NCI-H2227 treated with DMSO at 0.1 percent for 48 hours (cell line): ENCODE data around the gene SYNM.

Source experiments
- DNase-seq: peaks from one replicate; lab custom pipeline; 2025; lab: John Stamatoyannopoulos, UW

The SYNM gene

DNA sequence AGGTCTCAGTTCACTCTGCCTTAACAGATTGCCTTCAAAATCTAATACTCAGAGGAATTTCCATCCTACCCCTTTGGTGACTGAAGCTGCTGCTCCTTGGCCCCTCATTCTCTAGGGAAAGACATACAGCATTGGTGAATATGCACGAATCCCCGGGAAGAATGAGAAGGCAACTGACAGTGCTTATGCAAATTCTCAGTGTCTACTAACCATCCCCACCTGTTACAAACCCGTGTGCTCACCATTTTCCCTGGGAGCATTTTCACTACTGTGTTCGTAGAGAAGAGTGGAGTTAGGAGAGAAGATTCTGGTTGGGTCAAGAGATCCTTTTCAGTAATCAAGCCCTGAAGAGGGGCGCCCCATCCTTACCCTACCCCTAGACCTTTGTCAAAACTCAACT is 37.7 kb downstream of the SYNM start:
- DNase-seq, result peak; percentile 13

DNA sequence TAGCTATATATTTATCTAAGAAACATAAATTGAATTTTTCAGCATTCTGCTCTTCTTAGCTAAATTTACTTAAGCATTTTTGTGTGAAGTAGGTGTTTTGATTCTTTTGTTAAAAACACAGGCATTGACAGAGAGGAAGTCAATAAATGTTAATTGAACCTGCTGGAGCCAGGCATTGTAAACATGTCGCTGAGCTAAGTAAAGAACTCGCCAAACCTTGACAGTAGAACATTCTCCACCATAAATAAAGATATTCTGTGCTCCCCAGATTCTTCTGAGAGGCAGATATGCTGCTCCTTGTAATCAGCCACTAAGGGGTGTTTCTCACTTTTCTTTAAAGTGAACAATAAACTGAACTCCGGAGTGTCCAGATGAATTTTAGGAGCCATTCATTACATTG is 38.4 kb downstream of the SYNM start:
- no peak for DNase-seq

DNA sequence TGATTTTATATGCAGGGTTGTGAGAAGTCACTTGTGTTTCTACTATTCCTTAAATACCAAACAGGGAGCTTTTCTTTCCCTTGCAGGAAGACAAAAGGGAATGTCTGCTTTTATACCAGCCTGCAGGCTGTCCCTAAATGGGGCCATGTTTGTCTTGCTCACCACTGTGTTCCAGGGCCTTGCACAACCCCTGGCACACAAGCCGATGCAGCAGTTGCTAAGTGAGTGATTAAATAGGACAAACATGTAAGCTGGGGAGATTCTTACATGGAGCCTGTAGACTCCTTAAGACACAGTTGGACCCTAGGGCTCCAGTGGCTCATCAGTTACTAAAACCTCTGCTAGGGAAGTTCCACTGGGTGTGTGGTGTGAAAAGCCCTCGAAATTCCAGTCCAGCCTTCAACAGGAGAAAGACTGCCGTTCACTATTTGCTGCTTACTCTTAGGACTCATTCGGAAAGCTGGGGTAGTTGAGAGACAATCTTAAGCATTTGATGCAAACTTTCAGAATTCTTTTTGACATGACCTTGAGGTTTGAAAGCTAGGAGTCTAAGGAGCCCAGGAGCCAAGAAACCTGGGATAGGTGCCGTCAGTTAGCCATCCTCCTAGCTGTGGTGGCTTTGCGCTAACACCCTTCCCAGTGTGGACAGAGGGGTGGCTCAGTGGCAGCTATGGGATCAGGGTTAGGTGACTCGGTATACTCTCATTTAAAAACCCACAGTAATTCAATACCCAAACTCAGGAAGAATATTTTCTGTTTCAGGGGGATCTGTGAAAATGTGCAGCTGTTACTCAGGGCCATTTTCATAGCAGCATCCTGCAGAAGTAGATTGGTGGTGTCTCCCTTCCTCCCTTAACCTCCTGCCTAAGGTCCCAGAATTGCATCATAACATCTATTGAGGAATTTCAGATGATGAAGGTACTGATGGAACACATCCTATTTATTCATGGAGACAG is 39.1 kb downstream of the SYNM start:
- DNase-seq, result no peak

DNA sequence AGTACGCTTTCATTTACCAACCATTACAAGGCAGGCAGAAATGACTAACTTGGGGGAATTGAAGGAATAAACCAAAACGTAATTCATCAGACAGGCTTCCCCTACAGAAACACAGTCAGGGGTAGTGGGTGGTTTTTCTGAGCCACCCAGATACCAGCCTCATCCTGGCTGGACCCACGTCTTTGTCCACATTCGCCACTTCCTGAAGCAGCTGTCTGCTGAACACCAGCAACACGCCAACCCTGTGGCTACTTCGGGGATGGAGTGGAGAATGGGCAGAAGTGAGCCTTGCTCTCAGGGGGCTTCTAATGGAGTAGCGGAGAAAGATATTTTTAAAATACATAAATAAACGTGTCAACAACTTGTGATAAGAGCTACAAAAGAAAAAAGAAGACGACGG is 40.1 kb downstream of the SYNM start:
- no peak for DNase-seq

DNA sequence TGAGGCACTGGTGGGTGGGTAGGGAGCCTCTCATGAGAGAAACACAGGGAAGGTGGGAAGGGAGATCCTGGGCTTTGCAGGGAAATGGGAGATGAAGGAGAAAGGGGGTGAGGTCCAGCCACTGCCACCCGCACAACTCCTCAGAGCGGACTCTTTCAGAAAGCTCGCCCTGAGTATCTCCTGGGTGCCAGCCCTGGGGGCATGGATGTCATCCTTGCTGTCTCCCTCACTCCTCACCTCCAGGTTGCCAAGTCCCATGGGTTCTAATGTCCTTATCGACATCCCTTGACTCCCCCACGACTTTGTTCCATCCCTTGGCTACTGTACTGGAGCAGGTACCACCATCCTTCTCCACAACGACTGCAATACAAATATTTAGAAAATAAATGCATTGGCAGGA is 40.9 kb downstream of the SYNM start:
- DNase-seq, result no peak

DNA sequence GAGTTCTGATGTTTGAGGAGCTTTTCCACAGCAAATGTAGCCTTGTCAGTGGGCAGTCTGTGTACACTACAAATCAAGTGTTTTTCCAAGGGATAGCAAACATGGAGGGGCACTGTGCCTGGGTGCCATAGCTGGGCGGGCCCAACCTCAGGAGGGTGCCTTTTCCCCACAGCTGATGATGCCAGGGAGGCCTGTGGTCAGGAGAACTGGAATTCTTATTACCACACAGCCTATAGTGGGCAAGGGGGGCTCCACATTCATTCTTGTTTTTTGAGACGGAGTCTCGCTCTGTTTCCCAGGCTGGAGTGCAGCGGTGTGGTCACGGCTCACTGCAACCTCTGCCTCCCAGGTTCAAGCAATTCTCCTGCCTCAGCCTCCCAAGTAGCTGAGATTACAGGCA is 41.8 kb downstream of the SYNM start:
- no peak for DNase-seq

DNA sequence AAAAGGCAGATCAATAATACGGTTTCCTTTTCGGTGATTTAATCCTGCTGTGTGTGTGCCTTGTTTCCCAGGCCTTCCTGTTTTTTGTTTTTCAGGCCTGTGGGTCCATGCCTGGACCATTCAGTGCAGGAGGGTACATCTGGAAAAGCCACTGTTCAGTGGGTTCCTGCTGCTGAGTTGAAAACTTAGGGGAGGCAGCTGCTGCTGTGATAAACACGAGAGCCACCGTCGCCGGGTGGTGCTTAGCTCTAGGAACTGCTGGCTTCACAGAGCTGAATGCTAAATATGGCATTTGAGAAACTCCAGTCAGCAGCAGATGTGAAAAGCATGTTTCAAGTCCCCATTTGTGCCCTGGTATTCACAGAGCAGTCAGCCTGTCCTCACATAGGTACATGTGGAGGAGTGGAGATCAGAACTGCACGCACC is 44.0 kb downstream of the SYNM start:
- DNase-seq, result no peak

DNA sequence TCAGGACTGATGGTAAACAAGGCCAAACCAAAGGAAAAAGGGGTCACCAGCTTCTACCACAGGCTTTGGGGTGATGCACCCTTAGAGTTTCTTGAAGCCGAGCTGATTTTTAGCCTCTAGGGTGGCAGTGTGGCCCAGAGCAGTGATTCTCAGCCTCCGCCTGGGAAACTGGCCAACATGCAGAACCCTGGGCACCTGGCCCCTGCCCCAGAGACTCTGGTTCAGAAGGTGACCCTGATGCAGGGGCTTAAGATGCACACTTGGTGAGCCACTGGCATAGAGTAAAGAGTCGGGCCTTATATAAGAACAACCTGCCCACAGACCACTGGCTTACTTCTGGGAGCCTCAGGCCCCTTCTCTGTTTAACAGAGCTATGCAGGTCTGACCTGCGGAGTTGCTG is 44.5 kb downstream of the SYNM start:
- DNase-seq, result no peak

DNA sequence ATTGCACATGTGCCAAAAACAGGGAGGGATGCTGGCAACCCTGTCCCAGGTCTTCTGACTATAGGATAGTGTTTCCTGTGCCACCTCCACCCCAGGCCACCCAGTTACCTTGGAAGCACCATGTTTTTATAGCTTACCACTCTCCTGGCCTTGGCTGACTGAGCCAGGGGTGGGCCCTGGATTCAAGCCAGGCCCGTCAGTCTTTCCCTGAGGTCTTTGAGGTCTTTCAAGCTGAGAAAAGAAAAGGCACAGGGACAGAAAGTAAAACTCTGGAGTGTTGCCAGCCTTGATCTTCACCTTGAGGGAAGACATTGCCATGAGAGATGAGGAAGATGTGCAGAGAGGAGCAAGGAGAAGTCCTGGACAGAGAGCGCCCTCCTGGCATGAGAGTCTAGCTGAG is 46.3 kb downstream of the SYNM start:
- no peak for DNase-seq

DNA sequence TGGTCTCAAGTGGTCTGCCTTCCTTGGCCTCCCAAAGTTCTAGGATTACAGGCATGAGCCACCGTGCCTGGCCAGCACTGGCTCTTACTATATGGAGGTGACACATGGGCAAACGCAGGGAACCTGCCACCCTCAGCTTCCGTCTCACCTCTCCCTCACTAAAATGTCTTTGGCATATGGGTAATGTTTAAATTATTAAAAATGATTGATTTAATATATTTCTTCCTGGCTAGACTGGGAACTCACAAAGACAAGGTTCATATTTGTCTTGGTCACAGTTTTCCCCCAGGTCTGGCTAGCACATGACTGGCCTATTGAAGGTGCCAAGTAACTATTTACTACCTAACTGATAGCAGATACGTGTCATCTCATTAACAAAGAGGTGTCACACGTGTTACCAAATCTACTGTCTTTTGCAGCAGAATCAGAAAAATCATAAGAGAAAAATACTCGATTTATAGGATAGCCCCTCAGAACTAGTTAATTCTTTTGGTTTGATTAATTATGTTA is 48.2 kb downstream of the SYNM start:
- DNase-seq, result no peak

DNA sequence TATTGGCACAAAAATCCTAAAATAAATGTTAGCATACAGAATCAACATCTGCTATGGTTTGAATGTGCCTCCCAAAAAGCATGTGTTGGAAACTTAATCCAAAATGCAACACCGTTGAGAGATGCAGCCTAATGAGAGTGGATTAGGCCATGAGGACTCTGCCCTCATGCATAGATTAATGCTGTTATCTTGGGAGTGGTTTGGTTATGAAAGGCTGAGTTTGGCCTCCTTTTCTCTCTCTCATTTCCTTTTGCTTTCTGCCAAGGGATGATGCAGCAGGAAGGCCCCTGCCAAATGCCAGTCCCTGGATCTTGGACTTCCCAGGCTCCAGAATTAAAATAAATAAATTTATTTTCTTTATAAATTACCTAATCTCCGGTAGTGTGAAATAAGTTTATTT is 49.4 kb downstream of the SYNM start:
- DNase-seq, result no peak

DNA sequence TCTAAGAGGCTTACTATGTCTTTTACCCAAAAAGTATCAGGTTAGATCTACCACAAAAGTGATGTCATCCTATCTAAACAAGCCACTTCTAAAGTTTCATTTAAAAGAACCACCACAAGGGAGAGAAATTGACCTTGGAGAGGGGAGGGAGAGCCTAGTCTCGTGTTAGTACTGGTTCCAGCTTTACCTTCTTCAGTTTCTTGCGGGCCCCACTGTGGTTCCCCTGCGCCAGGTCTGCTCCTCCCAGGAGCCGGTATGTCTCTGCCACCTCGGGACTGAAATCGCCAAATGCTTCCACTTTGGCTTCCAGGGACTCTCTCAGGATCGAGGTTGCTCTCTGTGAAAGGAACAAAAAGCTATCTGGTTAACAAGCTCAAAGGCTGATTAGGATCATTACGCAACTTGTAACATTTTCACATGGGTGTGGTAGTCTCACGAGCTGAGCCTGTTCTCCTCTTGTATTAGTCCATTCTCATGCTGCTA is 51.1 kb downstream of the SYNM start:
- DNase-seq, result no peak

DNA sequence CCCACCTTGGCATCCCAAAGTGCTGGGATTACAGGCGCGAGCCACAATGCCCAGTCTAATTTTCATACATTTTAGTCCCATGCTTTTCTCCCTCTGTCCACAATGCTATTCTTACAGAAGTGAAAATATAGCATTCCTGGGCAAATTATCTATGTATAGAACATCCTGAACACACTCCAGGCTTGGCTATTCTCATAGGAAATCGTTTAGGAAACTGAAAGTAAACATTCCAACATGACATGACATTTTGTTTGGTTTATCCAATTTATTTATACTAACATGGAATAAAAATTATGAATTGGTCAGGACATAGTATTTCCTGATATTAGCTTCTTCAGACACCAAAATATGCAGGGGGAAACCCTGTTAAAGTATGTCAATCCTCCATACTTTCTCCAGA is 52.6 kb downstream of the SYNM start:
- no peak for DNase-seq

DNA sequence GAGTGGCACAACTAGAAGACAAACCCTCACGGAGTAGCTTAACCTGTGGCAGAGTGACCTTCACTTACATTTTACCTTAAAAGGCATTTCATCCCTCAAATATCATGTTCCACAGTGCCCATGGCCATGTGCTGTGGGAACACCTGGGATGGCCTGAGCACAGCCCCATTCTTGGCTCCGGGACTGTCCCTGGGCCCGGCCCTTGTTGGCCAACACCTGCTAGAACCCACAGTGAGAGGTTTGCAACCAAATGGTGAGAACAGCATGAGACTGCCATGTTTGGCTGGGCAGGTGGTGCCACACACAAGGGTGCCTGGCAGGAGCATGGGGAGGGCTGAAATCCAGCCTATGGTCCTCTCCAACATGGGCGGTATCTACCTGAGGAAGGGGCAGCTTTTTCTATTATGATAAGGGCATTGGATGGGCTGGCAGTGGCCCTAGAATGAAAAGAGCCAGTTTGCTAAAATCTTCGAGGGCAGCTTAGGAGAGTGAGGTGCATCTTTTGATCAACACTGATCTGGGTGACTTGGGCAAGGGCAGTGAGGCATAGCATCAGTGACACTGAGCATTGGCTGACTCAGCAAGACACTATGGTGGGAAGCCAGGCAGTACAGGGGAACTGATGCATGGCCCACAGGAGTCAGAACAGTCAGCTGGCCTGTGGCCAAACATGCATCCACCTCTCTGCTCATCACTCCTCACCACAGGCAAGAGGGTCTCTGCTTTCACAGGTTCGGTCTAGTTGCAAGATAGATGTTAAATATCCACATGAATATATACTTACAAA is 53.9 kb downstream of the SYNM start:
- no peak for DNase-seq

DNA sequence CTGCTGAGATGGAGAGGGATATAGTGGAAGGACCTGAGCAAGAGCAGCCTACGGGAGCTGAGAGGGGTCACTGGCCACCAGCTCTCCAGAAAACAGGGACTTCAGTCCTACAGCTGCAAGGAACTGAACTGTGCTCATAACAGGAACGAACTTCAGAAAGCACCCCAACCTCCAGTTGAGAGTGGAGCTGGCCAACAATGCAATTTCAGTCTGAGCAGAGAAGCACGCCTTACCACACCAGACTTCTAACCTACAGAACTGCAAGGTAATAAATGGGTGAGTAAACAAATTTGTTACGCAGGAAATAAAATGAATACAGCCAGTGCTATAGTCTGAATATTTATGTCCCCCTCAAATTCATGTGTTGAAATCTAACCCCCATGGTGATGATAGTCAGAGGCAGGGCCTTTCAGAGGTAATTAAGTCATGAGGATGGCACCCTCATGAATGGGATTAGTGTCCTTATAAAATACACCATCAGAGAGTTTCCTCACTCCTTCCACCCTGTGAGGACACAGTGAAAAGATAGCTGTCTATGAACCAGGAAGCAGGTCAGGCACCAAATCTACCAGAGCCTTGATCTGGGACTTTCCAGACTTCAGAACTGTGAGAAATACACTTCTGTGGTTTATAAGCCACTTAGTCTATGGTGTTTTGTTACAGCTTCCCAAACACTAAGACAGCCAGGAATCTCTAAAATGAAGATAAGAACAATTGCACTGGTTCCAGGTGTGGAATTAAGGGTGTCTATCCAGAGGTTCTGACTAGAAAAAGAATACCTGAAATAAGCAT is 58.6 kb downstream of the SYNM start:
- no peak for DNase-seq

DNA sequence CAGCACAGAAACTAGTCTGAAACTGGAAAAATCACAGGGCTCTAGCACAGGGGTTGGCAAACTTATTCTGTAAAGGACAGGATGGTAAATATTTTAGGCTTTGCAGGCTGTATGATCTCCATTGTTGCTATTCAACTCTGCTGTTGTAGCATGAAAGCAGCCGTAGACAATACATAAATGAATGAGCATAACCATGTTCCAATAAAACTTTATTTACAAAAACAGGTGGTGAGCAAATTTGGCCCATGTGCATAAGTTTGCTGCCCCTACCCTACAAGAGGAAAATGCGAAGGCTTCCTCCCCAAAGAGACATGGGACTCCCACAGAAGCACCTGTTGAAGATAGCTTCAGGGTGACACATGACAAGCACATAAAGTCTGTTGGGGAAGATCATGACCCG is 59.2 kb downstream of the SYNM start:
- DNase-seq, result no peak

DNA sequence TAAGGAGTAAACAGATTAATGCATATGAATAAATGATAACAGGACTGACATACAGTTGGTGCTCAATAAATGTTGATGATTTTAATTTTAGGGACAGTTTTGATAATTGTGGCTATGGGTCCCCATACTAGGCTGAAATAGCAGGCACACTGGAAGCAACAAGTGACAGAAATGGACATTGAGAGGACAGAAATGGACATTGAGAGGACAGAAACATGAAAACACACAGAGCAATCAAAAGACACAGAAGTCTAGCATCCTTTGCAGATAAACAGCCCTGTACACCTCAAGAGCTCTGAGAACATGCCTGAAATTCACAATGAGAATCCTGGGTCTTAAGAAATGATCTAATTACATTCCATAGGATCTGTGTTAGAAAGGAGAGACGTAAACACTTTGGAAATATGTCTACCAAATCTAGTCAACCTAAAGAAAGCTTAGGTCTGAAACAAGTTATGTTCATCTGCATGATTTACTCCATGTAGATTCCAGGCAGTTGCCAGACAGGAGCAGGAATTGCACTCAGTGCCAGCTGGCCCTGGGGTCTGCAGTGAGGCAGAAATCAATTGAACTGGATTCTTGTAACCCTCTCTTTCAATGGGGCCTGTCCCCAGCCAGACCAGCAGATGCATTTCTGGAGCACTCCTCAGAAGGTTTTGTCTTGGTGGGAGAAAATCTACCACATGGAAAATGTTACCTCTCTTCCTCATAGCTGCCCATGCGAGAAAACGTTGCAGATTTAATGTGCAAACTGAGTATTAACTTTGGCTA is 60.3 kb downstream of the SYNM start:
- no peak for DNase-seq

DNA sequence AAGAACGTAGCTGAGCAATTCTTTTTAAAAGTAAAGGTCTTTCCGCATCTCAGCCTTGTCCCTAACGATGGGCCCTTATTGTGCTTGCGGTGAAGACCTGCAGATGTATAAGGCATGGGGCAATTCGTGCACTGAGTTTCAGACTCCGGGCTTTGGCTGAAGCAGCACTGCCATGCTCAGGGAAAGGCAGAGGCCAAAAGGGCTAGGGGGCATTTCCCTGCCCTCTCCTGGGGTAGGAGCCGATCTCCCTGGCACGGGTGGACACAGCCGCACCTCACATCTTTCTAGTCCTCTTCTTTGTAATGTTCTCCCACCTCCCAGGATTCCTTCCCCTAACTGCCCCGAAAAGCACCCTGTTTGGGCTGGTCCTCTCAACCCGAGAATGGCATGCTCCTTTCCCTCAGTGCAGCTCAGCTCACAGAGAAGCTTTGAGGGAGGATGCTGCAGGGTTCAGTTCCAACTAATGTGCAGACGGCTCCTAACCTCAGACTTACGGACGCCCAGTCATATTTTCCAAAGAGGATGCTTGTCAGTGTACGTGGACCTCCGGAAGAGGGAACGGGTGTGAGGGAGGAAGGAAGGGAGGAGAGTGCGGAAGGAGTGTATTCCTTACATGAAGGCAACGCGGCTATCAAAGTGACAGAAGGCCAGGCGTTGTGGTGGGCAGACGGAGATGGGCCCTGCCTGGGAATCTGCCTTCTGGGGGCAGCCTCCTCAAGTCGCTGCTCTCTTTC is 61.2 kb downstream of the SYNM start:
- DNase-seq, result no peak

DNA sequence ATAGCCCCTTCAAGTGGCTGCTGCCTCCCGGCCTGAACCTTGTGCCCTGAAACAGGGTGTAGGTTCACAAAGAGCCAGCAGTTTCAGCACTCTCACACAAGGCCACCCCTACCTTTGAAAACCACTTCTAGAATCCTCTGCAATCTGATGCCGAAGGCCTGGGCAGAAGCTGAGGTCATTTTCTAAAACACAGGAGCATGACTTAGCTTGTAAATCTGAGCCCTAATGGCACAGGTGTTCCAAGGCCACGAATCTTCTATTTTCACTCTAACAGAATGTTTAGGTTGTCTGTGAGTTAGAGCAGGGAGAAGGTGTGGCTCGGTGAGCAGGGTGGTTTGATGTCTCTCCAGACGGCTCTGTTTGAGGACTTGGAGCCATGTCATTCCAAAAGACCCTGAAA is 62.3 kb downstream of the SYNM start:
- no peak for DNase-seq

DNA sequence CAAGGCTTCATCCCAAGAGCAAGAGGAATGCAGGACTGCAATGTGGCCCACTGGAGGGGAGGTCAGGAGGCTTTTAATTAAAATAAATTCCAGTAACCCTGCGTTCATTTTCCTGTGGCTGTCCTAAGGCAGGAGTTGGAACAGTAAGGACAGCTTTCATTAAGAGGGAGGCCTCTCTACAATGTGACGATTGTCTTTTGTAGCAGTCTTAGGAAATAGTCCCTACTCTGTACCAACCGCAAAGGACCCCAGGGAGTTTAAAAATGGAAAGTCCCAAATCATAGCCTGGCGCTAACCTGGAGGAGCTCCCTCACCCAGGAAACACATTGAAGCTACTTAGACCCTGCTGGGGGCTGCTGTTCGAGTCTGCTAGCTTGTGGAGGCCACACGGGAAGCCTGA is 62.8 kb downstream of the SYNM start:
- DNase-seq, result no peak
